Measurements from ENCODE around the gene SLC16A1. TPM values are rescaled to one million over a fixed set of nuclear protein-coding genes. Genes with fewer than 3 reads are reported as not detected.

The SLC16A1 gene
- total and polyA plus RNA-seq, 4 donors: 28.3 to 87.3 (median 34.5) TPM

DNA sequence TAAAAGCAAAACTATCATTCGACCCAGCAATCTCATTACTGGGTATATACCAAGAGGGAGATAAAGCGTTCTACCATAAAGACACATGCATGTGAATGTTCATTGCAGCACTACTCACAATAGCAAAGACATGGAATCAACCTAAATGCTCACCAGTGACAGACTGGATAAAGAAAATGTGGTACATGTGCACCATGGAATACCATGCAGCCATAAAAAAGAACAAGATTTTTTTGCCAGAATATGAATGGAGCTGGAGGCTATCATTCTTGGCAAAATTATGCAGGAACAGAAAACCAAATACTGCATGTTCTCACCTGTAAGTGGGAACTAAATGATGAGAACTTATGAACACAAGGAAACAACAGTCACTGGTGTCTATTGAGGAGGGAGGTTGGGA, 79.7 kb downstream of the SLC16A1 start:
- H3K9me3 ChIP-seq (ENCODE audit: control insufficient read depth in 4 of 4, low read length in 3 of 4): no peaks in the 10 kb centered on the region
- H3K27me3 ChIP-seq (ENCODE audit: control insufficient read depth in 4 of 4, insufficient read depth in 4 of 4, low read length in 3 of 4): no peaks in the 10 kb centered on the region
- H3K36me3 ChIP-seq (ENCODE audit: control insufficient read depth in 4 of 4, insufficient read depth in 3 of 4, low read depth in 1 of 4, low read length in 3 of 4): no peaks in the 10 kb centered on the region
- H3K27ac ChIP-seq (ENCODE audit: low read depth in 1 of 2, low read length in 2 of 2): no peak overlapping the region
- TF ChIP-seq NR2F2 (IDR thresholded peaks at IDR 0.05) (no peak), SP1 (IDR thresholded peaks at IDR 0.05) (no peak), EGR1 (IDR thresholded peaks at IDR 0.05; ENCODE audit: low read depth in 2 of 2) (no peak), HNF4G (IDR thresholded peaks at IDR 0.05) (no peak), JUND (IDR thresholded peaks at IDR 0.05) (no peak), TAF1 (conservative IDR thresholded peaks at IDR 0.05) (no peak), FOXA2 (IDR thresholded peaks at IDR 0.05) (no peak), RAD21 (IDR thresholded peaks at IDR 0.05) (no peak), HNF4A (conservative IDR thresholded peaks at IDR 0.05) (no peak), GABPA (IDR thresholded peaks at IDR 0.05 in 1 of 2, conservative IDR thresholded peaks at IDR 0.05 in 1 of 2) (no peak), RXRA (IDR thresholded peaks at IDR 0.05) (no peak), YY1 (IDR thresholded peaks at IDR 0.05) (no peak), FOXA1 (IDR thresholded peaks at IDR 0.05) (no peak)
- TF ChIP-seq, protein P1, sequence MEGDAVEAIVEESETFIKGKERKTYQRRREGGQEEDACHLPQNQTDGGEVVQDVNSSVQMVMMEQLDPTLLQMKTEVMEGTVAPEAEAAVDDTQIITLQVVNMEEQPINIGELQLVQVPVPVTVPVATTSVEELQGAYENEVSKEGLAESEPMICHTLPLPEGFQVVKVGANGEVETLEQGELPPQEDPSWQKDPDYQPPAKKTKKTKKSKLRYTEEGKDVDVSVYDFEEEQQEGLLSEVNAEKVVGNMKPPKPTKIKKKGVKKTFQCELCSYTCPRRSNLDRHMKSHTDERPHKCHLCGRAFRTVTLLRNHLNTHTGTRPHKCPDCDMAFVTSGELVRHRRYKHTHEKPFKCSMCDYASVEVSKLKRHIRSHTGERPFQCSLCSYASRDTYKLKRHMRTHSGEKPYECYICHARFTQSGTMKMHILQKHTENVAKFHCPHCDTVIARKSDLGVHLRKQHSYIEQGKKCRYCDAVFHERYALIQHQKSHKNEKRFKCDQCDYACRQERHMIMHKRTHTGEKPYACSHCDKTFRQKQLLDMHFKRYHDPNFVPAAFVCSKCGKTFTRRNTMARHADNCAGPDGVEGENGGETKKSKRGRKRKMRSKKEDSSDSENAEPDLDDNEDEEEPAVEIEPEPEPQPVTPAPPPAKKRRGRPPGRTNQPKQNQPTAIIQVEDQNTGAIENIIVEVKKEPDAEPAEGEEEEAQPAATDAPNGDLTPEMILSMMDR (IDR thresholded peaks at IDR 0.05; ENCODE audit: low read depth, low read length, missing input control): no peak
- TF ChIP-seq, protein P2, sequence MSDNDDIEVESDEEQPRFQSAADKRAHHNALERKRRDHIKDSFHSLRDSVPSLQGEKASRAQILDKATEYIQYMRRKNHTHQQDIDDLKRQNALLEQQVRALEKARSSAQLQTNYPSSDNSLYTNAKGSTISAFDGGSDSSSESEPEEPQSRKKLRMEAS (IDR thresholded peaks at IDR 0.05): no peak
- TF ChIP-seq, protein P3, sequence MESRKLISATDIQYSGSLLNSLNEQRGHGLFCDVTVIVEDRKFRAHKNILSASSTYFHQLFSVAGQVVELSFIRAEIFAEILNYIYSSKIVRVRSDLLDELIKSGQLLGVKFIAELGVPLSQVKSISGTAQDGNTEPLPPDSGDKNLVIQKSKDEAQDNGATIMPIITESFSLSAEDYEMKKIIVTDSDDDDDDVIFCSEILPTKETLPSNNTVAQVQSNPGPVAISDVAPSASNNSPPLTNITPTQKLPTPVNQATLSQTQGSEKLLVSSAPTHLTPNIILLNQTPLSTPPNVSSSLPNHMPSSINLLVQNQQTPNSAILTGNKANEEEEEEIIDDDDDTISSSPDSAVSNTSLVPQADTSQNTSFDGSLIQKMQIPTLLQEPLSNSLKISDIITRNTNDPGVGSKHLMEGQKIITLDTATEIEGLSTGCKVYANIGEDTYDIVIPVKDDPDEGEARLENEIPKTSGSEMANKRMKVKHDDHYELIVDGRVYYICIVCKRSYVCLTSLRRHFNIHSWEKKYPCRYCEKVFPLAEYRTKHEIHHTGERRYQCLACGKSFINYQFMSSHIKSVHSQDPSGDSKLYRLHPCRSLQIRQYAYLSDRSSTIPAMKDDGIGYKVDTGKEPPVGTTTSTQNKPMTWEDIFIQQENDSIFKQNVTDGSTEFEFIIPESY (IDR thresholded peaks at IDR 0.05): no peak
- TF ChIP-seq, protein P4, sequence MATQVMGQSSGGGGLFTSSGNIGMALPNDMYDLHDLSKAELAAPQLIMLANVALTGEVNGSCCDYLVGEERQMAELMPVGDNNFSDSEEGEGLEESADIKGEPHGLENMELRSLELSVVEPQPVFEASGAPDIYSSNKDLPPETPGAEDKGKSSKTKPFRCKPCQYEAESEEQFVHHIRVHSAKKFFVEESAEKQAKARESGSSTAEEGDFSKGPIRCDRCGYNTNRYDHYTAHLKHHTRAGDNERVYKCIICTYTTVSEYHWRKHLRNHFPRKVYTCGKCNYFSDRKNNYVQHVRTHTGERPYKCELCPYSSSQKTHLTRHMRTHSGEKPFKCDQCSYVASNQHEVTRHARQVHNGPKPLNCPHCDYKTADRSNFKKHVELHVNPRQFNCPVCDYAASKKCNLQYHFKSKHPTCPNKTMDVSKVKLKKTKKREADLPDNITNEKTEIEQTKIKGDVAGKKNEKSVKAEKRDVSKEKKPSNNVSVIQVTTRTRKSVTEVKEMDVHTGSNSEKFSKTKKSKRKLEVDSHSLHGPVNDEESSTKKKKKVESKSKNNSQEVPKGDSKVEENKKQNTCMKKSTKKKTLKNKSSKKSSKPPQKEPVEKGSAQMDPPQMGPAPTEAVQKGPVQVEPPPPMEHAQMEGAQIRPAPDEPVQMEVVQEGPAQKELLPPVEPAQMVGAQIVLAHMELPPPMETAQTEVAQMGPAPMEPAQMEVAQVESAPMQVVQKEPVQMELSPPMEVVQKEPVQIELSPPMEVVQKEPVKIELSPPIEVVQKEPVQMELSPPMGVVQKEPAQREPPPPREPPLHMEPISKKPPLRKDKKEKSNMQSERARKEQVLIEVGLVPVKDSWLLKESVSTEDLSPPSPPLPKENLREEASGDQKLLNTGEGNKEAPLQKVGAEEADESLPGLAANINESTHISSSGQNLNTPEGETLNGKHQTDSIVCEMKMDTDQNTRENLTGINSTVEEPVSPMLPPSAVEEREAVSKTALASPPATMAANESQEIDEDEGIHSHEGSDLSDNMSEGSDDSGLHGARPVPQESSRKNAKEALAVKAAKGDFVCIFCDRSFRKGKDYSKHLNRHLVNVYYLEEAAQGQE (IDR thresholded peaks at IDR 0.05): no peak
- TF ChIP-seq, protein P5, sequence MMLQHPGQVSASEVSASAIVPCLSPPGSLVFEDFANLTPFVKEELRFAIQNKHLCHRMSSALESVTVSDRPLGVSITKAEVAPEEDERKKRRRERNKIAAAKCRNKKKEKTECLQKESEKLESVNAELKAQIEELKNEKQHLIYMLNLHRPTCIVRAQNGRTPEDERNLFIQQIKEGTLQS (IDR thresholded peaks at IDR 0.05): no peak
- DNase-seq (ENCODE audit: low spot score): no peak
- WGBS: 70% methylated on average over 2 of the region's 2 CpGs
- H3K4me1 ChIP-seq (ENCODE audit: control insufficient read depth in 4 of 4, insufficient read depth in 4 of 4, low read length in 3 of 4): no peaks in the 10 kb centered on the region
- H3K9ac ChIP-seq (ENCODE audit: low read depth in 1 of 2, low read length in 2 of 2): no peak overlapping the region
- H3K4me3 ChIP-seq (ENCODE audit: low read depth in 1 of 3, low read length in 3 of 3): no peak overlapping the region
